ENCODE measurements around the gene FAM118B.
"Not testable (repeated sequence)": the region's sequence is repeated elsewhere in the genome, so short reads cannot be mapped to it uniquely, and the experiment has no call there.

Gene FAM118B

GRCh38 chr11:126229858-126230540 is 18.4 kb downstream of the FAM118B start:
- no peak overlapping the region for H3K9ac ChIP-seq (ENCODE audit: low read length)
- H3K4me3 ChIP-seq (ENCODE audit: low read length): no peak overlapping the region
- no peaks in the 10 kb centered on the region for H3K27me3 ChIP-seq (replicated peaks; ENCODE audit: control insufficient read depth, insufficient read depth, low read length)
- H3K36me3 ChIP-seq (ENCODE audit: control insufficient read depth, insufficient read depth, low read length, severe bottlenecking): peaks cover 18% of the 10 kb centered on the region
- H3K4me1 ChIP-seq (ENCODE audit: control insufficient read depth, insufficient read depth, low read length): peaks cover 6% of the 10 kb centered on the region
- H3K9me3 ChIP-seq (ENCODE audit: control insufficient read depth, low read length): no peaks in the 10 kb centered on the region
- DNase-seq (ENCODE audit: low read depth): no peak

- H3K9me3 ChIP-seq (ENCODE audit: control insufficient read depth, low read length): no peaks in the 10 kb centered on the region
- peaks cover 6% of the 10 kb centered on the region for H3K4me1 ChIP-seq (ENCODE audit: control insufficient read depth, insufficient read depth, low read length)
- DNase-seq (ENCODE audit: low read depth): peak; percentile 25
- H3K4me3 ChIP-seq (ENCODE audit: low read length): no peak overlapping the region
- H3K27me3 ChIP-seq (replicated peaks; ENCODE audit: control insufficient read depth, insufficient read depth, low read length): no peaks in the 10 kb centered on the region
- no peak overlapping the region for H3K9ac ChIP-seq (ENCODE audit: low read length)
- peaks cover 27% of the 10 kb centered on the region for H3K36me3 ChIP-seq (ENCODE audit: control insufficient read depth, insufficient read depth, low read length, severe bottlenecking)
These were observed 20.3 kb downstream of the FAM118B start for GRCh38 chr11:126231725-126232459.

GRCh38 chr11:126232683-126233082 is 21.1 kb downstream of the FAM118B start:
- Histone ChIP-seq H3K9ac (ENCODE audit: low read length) (no peak overlapping the region), H3K9me3 (ENCODE audit: control insufficient read depth, low read length) (no peaks in the 10 kb centered on the region), H3K4me3 (ENCODE audit: low read length) (no peak overlapping the region), H3K36me3 (ENCODE audit: control insufficient read depth, insufficient read depth, low read length, severe bottlenecking) (peaks cover 27% of the 10 kb centered on the region), H3K27me3 (replicated peaks; ENCODE audit: control insufficient read depth, insufficient read depth, low read length) (no peaks in the 10 kb centered on the region), H3K4me1 (ENCODE audit: control insufficient read depth, insufficient read depth, low read length) (peaks cover 6% of the 10 kb centered on the region)
- no peak for DNase-seq (ENCODE audit: low read depth)

GRCh38 chr11:126233391-126233790 is 21.8 kb downstream of the FAM118B start:
- peaks cover 6% of the 10 kb centered on the region for H3K4me1 ChIP-seq (ENCODE audit: control insufficient read depth, insufficient read depth, low read length)
- peak; percentile 25 for DNase-seq (ENCODE audit: low read depth)
- H3K9ac ChIP-seq (ENCODE audit: low read length): no peak overlapping the region
- H3K9me3 ChIP-seq (ENCODE audit: control insufficient read depth, low read length): no peaks in the 10 kb centered on the region
- H3K4me3 ChIP-seq (ENCODE audit: low read length): no peak overlapping the region
- H3K27me3 ChIP-seq (replicated peaks; ENCODE audit: control insufficient read depth, insufficient read depth, low read length): no peaks in the 10 kb centered on the region
- peaks cover 30% of the 10 kb centered on the region for H3K36me3 ChIP-seq (ENCODE audit: control insufficient read depth, insufficient read depth, low read length, severe bottlenecking)

GRCh38 chr11:126246636-126247035 is 35.1 kb downstream of the FAM118B start:
- H3K36me3 ChIP-seq (ENCODE audit: control insufficient read depth, insufficient read depth, low read length, severe bottlenecking): peaks cover 46% of the 10 kb centered on the region
- H3K9me3 ChIP-seq (ENCODE audit: control insufficient read depth, low read length): no peaks in the 10 kb centered on the region
- no peak overlapping the region for H3K4me3 ChIP-seq (ENCODE audit: low read length)
- H3K27me3 ChIP-seq (replicated peaks; ENCODE audit: control insufficient read depth, insufficient read depth, low read length): no peaks in the 10 kb centered on the region
- H3K4me1 ChIP-seq (ENCODE audit: control insufficient read depth, insufficient read depth, low read length): peaks cover 8% of the 10 kb centered on the region
- DNase-seq (ENCODE audit: low read depth): peak; percentile 40
- H3K9ac ChIP-seq (ENCODE audit: low read length): no peak overlapping the region

- H3K4me3 ChIP-seq (ENCODE audit: low read length): no peak overlapping the region
- no peaks in the 10 kb centered on the region for H3K9me3 ChIP-seq (ENCODE audit: control insufficient read depth, low read length)
- no peak overlapping the region for H3K9ac ChIP-seq (ENCODE audit: low read length)
- H3K27me3 ChIP-seq (replicated peaks; ENCODE audit: control insufficient read depth, insufficient read depth, low read length): no peaks in the 10 kb centered on the region
- DNase-seq (ENCODE audit: low read depth): no peak
- H3K4me1 ChIP-seq (ENCODE audit: control insufficient read depth, insufficient read depth, low read length): peaks cover 18% of the 10 kb centered on the region
- peaks cover 53% of the 10 kb centered on the region for H3K36me3 ChIP-seq (ENCODE audit: control insufficient read depth, insufficient read depth, low read length, severe bottlenecking)
These were observed 41.7 kb downstream of the FAM118B start for GRCh38 chr11:126253265-126253664.

GRCh38 chr11:126254819-126255218 is 43.2 kb downstream of the FAM118B start:
- Histone ChIP-seq H3K9ac (ENCODE audit: low read length) (no peak overlapping the region), H3K9me3 (ENCODE audit: control insufficient read depth, low read length) (no peaks in the 10 kb centered on the region), H3K27me3 (replicated peaks; ENCODE audit: control insufficient read depth, insufficient read depth, low read length) (no peaks in the 10 kb centered on the region), H3K4me1 (ENCODE audit: control insufficient read depth, insufficient read depth, low read length) (peaks cover 18% of the 10 kb centered on the region), H3K4me3 (ENCODE audit: low read length) (no peak overlapping the region), H3K36me3 (ENCODE audit: control insufficient read depth, insufficient read depth, low read length, severe bottlenecking) (peaks cover 48% of the 10 kb centered on the region)
- DNase-seq (ENCODE audit: low read depth): no peak

GRCh38 chr11:126255507-126255906 is 43.9 kb downstream of the FAM118B start:
- H3K9ac ChIP-seq (ENCODE audit: low read length); H3K4me3 ChIP-seq (ENCODE audit: low read length); H3K27me3 ChIP-seq (replicated peaks; ENCODE audit: control insufficient read depth, insufficient read depth, low read length); DNase-seq (ENCODE audit: low read depth); H3K9me3 ChIP-seq (ENCODE audit: control insufficient read depth, low read length): not testable (repeated sequence)
- H3K4me1 ChIP-seq (ENCODE audit: control insufficient read depth, insufficient read depth, low read length): peaks cover 18% of the 10 kb centered on the region
- H3K36me3 ChIP-seq (ENCODE audit: control insufficient read depth, insufficient read depth, low read length, severe bottlenecking): peaks cover 45% of the 10 kb centered on the region

- DNase-seq (ENCODE audit: low read depth): no peak
- Histone ChIP-seq H3K4me1 (ENCODE audit: control insufficient read depth, insufficient read depth, low read length) (peaks cover 25% of the 10 kb centered on the region), H3K27me3 (replicated peaks; ENCODE audit: control insufficient read depth, insufficient read depth, low read length) (no peaks in the 10 kb centered on the region), H3K36me3 (ENCODE audit: control insufficient read depth, insufficient read depth, low read length, severe bottlenecking) (peaks cover 44% of the 10 kb centered on the region), H3K9me3 (ENCODE audit: control insufficient read depth, low read length) (no peaks in the 10 kb centered on the region), H3K4me3 (ENCODE audit: low read length) (no peak overlapping the region), H3K9ac (ENCODE audit: low read length) (no peak overlapping the region)
These were observed 44.6 kb downstream of the FAM118B start for GRCh38 chr11:126256216-126256615.

- Histone ChIP-seq H3K4me1 (ENCODE audit: control insufficient read depth, insufficient read depth, low read length) (peaks cover 27% of the 10 kb centered on the region), H3K9me3 (ENCODE audit: control insufficient read depth, low read length) (no peaks in the 10 kb centered on the region), H3K9ac (ENCODE audit: low read length) (no peak overlapping the region), H3K36me3 (ENCODE audit: control insufficient read depth, insufficient read depth, low read length, severe bottlenecking) (peaks cover 50% of the 10 kb centered on the region), H3K4me3 (ENCODE audit: low read length) (no peak overlapping the region), H3K27me3 (replicated peaks; ENCODE audit: control insufficient read depth, insufficient read depth, low read length) (no peaks in the 10 kb centered on the region)
- peak; percentile 51 for DNase-seq (ENCODE audit: low read depth)
These were observed 45.6 kb downstream of the FAM118B start for GRCh38 chr11:126257144-126257543.

GRCh38 chr11:126257764-126258163 is 46.2 kb downstream of the FAM118B start:
- Histone ChIP-seq H3K27me3 (replicated peaks; ENCODE audit: control insufficient read depth, insufficient read depth, low read length) (no peaks in the 10 kb centered on the region), H3K4me3 (ENCODE audit: low read length) (no peak overlapping the region), H3K9ac (ENCODE audit: low read length) (no peak overlapping the region), H3K9me3 (ENCODE audit: control insufficient read depth, low read length) (no peaks in the 10 kb centered on the region), H3K4me1 (ENCODE audit: control insufficient read depth, insufficient read depth, low read length) (peaks cover 27% of the 10 kb centered on the region), H3K36me3 (ENCODE audit: control insufficient read depth, insufficient read depth, low read length, severe bottlenecking) (peaks cover 50% of the 10 kb centered on the region)
- peak; percentile 73 for DNase-seq (ENCODE audit: low read depth)

Measured in adipocyte (in vitro differentiated cells).